AG08396 (cell line): ENCODE data around the gene DIPK1B.

Source experiments
- DNase-seq: peaks from one replicate; pipeline ENCODE4 v3.0.0; 2012; ENCODE audit warnings: low spot score, mixed read lengths

DIPK1B gene

GRCh38 chr9:136720251-136720897 is 8.0 kb downstream of the DIPK1B start:
- DNase-seq = no peak

GRCh38 chr9:136720898-136721338 is 8.5 kb downstream of the DIPK1B start:
- no peak for DNase-seq

GRCh38 chr9:136721339-136722092 is 9.1 kb downstream of the DIPK1B start:
- DNase-seq = peak; percentile 81

- DNase-seq = no peak
Observed at GRCh38 chr9:136722093-136722968, 10.0 kb downstream of the DIPK1B start.

GRCh38 chr9:136722969-136723356 is 10.6 kb downstream of the DIPK1B start:
- DNase-seq = no peak

- DNase-seq = no peak
Observed at GRCh38 chr9:136723362-136723976, 11.1 kb downstream of the DIPK1B start.

GRCh38 chr9:136723989-136724388 is 11.6 kb downstream of the DIPK1B start:
- no peak for DNase-seq

- no peak for DNase-seq
Observed at GRCh38 chr9:136724772-136725171, 12.4 kb downstream of the DIPK1B start.

- DNase-seq = peak; percentile 76
Observed at GRCh38 chr9:136725612-136726011, 13.2 kb downstream of the DIPK1B start.

- no peak for DNase-seq
Observed at GRCh38 chr9:136726118-136726517, 13.7 kb downstream of the DIPK1B start.

GRCh38 chr9:136726631-136727191 is 14.3 kb downstream of the DIPK1B start:
- DNase-seq = peak; percentile 67

GRCh38 chr9:136728080-136728547 is 15.7 kb downstream of the DIPK1B start:
- DNase-seq = peak; percentile 98

GRCh38 chr9:136728548-136729123 is 16.3 kb downstream of the DIPK1B start:
- peak; percentile 79 for DNase-seq

- DNase-seq = no peak
Observed at GRCh38 chr9:136729144-136729543, 16.8 kb downstream of the DIPK1B start.

- no peak for DNase-seq
Observed at GRCh38 chr9:136729926-136730325, 17.6 kb downstream of the DIPK1B start.

- no peak for DNase-seq
Observed at GRCh38 chr9:136732444-136733178, 20.2 kb downstream of the DIPK1B start.

- DNase-seq = no peak
Observed at GRCh38 chr9:136733611-136734010, 21.2 kb downstream of the DIPK1B start.

GRCh38 chr9:136734837-136735496 is 22.6 kb downstream of the DIPK1B start:
- DNase-seq = no peak

- DNase-seq = no peak
Observed at GRCh38 chr9:136735812-136736480, 23.6 kb downstream of the DIPK1B start.
